GM12878 (cell line): ENCODE data around the gene PLSCR1. TPM values are rescaled to one million over a fixed set of nuclear protein-coding genes. Genes with fewer than 3 reads are reported as not detected.

ENCODE experiments used
- ATAC-seq: fragments of 200-7000 bp; cut with Tn5 transposase; 3 replicates; pipeline ENCODE4 v1.9.1; 2020; ENCODE audit warnings: mild to moderate bottlenecking, moderate library complexity
- BruUV-seq: library from RNA; stranded (reverse); fragments of 400-500 nt; replicated peaks from 2 replicates; lab custom pipeline; 2021; lab: Mats Ljungman, UMichigan
- CTCF ChIA-PET: fragments of 300-600 bp; sonication (Branson Sonifier 250); formaldehyde crosslinking; extraction: SDS; loops from one replicate; lab custom pipeline; 2021; ENCODE audit warnings: inconsistent platforms; lab: Yijun Ruan, JAX
- POLR2A ChIA-PET: fragments of 350-600 bp; formaldehyde crosslinking; extraction: SDS; loops from one replicate; lab custom pipeline; 2021; ENCODE audit warnings: inconsistent platforms; lab: Charles Lee
- RAD21 ChIA-PET: fragments of 300-600 bp; sonication (Branson Sonifier 250); formaldehyde crosslinking; loops from one replicate; lab custom pipeline; 2023; ENCODE audit warnings: antibody characterized with exemption; ENCODE audit not compliant: unreplicated experiment; lab: Charles Lee
- SMC1A ChIA-PET: fragments of 300-600 bp; sonication (Branson Sonifier 250); formaldehyde crosslinking; loops from one replicate; lab custom pipeline; 2023; ENCODE audit not compliant: unreplicated experiment, uncharacterized antibody; lab: Charles Lee
- DNase-seq: peaks from one replicate; pipeline ENCODE4 v3.0.0-alpha.2; 2011; ENCODE audit warnings: low read depth, low spot score
- FAIRE-seq: peaks from 3 replicates; lab custom pipeline; 2011; peaks lifted over from hg19 to GRCh38; lab: Jason Lieb, UNC
- H2AFZ ChIP-seq: 2 replicates; pipeline ENCODE4 v1.6.0; 2011; ENCODE audit warnings: low read depth, low read length, control low read depth; ENCODE audit not compliant: control insufficient read depth
- H3K27ac ChIP-seq: 2 replicates; pipeline ENCODE4 v1.5.1; 2011; ENCODE audit warnings: control low read depth; ENCODE audit not compliant: control insufficient read depth, insufficient read depth
- H3K27me3 ChIP-seq, 2 experiments: replicated peaks in 1 of 2; 2 replicates each; pipeline versions ENCODE4 v1.6.0 to v1.6.1; 2011; ENCODE audit warnings: low read length in 1 of 2; ENCODE audit not compliant: control insufficient read depth in 2 of 2, insufficient read depth in 2 of 2
- H3K36me3 ChIP-seq, 2 experiments: 2 replicates each; pipeline ENCODE4 v1.5.1; 2011; ENCODE audit warnings: low read length in 1 of 2; ENCODE audit not compliant: control insufficient read depth in 2 of 2, insufficient read depth in 2 of 2
- H3K4me1 ChIP-seq: 2 replicates; pipeline ENCODE4 v1.6.1; 2011; ENCODE audit warnings: mild to moderate bottlenecking, low read length, moderate library complexity, mixed read lengths; ENCODE audit not compliant: control insufficient read depth, insufficient read depth
- H3K4me2 ChIP-seq: 2 replicates; pipeline ENCODE4 v1.6.0; 2011; ENCODE audit warnings: control low read depth; ENCODE audit not compliant: control insufficient read depth, insufficient read depth
- H3K4me3 ChIP-seq: fragments of 200-600 bp; sonication (generic); 2 replicates; pipeline ENCODE4 v1.5.1; 2016
- H3K79me2 ChIP-seq: 2 replicates; pipeline ENCODE4 v1.6.0; 2011; ENCODE audit warnings: low read length; ENCODE audit not compliant: control insufficient read depth, insufficient read depth
- H3K9ac ChIP-seq: 2 replicates; pipeline ENCODE4 v1.8.0; 2011; ENCODE audit warnings: low read length, control low read depth, mixed read lengths; ENCODE audit not compliant: control insufficient read depth, insufficient read depth
- H3K9me3 ChIP-seq: replicated peaks from 3 replicates; pipeline ENCODE4 v1.5.1; 2011; ENCODE audit warnings: mild to moderate bottlenecking, low read length; ENCODE audit not compliant: control insufficient read depth, insufficient read depth
- H4K20me1 ChIP-seq: 2 replicates; pipeline ENCODE4 v1.6.0; 2011; ENCODE audit not compliant: control insufficient read depth, insufficient read depth
- BCL11A ChIP-seq: IDR thresholded peaks from 2 replicates; pipeline ENCODE4 v1.6.1; 2011; ENCODE audit warnings: low read depth, low read length
- HDAC6 ChIP-seq: fragments of 200-600 bp; sonication (generic); IDR thresholded peaks from one replicate; pipeline ENCODE4 v1.8.0; 2017; ENCODE audit warnings: antibody characterized with exemption; ENCODE audit not compliant: unreplicated experiment
- NR2C2 ChIP-seq: IDR thresholded peaks from 2 replicates; pipeline ENCODE4 v1.6.1; 2011; ENCODE audit warnings: borderline replicate concordance, low read depth; ENCODE audit not compliant: control insufficient read depth, insufficient read length
- RELB ChIP-seq: fragments of 450-650 bp; IDR thresholded peaks from 2 replicates; pipeline ENCODE4 v1.6.1; 2017; ENCODE audit warnings: low read depth, mild to moderate bottlenecking, moderate library complexity
- TARDBP ChIP-seq: IDR thresholded peaks from 2 replicates; pipeline ENCODE4 v1.6.1; 2016; ENCODE audit warnings: borderline replicate concordance
- YY1 ChIP-seq: IDR thresholded peaks from 2 replicates; pipeline ENCODE4 v1.6.1; 2011; ENCODE audit warnings: low read depth, mild to moderate bottlenecking, low read length
- ZBTB40 ChIP-seq: fragments of 450-650 bp; IDR thresholded peaks from 2 replicates; pipeline ENCODE4 v1.6.1; 2016; ENCODE audit warnings: mild to moderate bottlenecking, moderate library complexity, borderline replicate concordance
- WGBS: methylation state at CpG from one replicate; pipeline ENCODE4 v1.1.6; 2016; ENCODE audit warnings: low lambda C conversion rate; ENCODE audit not compliant: insufficient replicate concordance, insufficient coverage; ENCODE audit errors: missing lambda C conversion rate; 5-methylcytosine and 5-hydroxymethylcytosine counted together
- in situ Hi-C: fragments of 300-500 bp; cut with MboI; formaldehyde crosslinking; loops from 9 replicates; pipeline ENCODE4 v1.14.3; 2018; ENCODE audit warnings: mixed read lengths
- intact Hi-C: fragments of 100-400 bp; cut with micrococcal nuclease; formaldehyde crosslinking; loops from one replicate; pipeline ENCODE4 v1.14.2; 2022; ENCODE audit not compliant: unreplicated experiment
- polyA plus RNA-seq, 11 experiments: library from polyadenylated mRNA; depleted of rRNA in 4 of 11; unstranded in 6 of 11; stranded (reverse) in 5 of 11; fragments of >200 nt; fragmentation: Nextera tagmentation in 4 of 11; fragmentation: Illumina TruSeq in 1 of 11; extraction: Ambion mirVana in 4 of 11; extraction: Trizol in 1 of 11; gene quantifications; 1 replicate in 1 of 11; 2 replicates in 10 of 11; pipeline versions ENCODE4 v1.2.1 to v1.2.3, GENCODE V29; 2011 to 2016; ENCODE audit warnings: inconsistent platforms in 2 of 11, missing spikeins in 2 of 11, low read depth in 1 of 11
- total RNA-seq, 4 experiments: library from RNA; depleted of rRNA in 3 of 4; stranded (reverse); fragments of >200 nt in 3 of 4; fragmentation: Illumina TruSeq in 1 of 4; extraction: Trizol in 1 of 4; gene quantifications; 2 replicates each; pipeline versions ENCODE4 v1.2.1 to v1.2.3, GENCODE V29; 2013 to 2021
- TF ChIP-seq, protein P1 (sequence below): IDR thresholded peaks from 2 replicates; pipeline ENCODE4 v1.6.1; 2011; ENCODE audit warnings: borderline replicate concordance, low read depth, mild to moderate bottlenecking, moderate library complexity, mixed read lengths, low read length; ENCODE audit not compliant: insufficient read depth; ENCODE audit errors: extremely low read length

PLSCR1 gene
- total and polyA plus RNA-seq, 10 of the 15 experiments (the other 5 are each of a cell fraction or from before 2014, with no cell fraction given), result 35.4 to 77.8 (median 41.1) TPM

DNA sequence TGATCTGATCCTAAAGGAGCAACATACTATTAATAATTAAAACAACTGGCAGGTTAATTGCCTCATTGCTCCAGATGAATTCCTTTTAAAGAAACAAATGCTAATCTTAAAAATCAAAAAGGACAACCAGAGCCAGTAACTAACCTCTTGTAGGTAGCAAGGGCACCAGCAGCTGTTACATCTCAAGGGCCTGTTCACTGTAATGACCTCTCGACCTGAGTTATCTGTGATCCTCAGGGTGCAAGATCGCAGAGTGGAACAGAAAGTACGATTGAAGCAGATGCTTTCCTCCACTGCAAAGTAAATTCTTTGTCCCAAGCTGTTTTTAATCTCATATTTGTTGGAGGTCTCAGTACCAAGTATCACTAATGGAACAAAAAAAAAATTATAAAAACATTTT is 49.4 kb upstream of the PLSCR1 start:
- Histone ChIP-seq H3K27me3 (no peaks in the 10 kb centered on the region; a peak in 1 of 4 replicates), H3K4me1 (no peaks in the 10 kb centered on the region), H3K9me3 (no peaks in the 10 kb centered on the region), H3K27ac (no peak overlapping the region), H3K79me2 (no peaks in the 10 kb centered on the region), H3K4me3 (no peak overlapping the region), H3K4me2 (no peak overlapping the region), H4K20me1 (no peaks in the 10 kb centered on the region), H3K9ac (no peak overlapping the region), H2AFZ (no peak overlapping the region), H3K36me3 (no peaks in the 10 kb centered on the region)
- RAD21 ChIA-PET, result interaction anchor here (1.6 to 2.2 kb wide), 3 partner anchors 267 to 528 kb away, joined by 4 to 11 read pairs (median 6); no protein-coding TSS in a partner anchor
- intact Hi-C loops (loop anchor here (2.0 kb wide), 1 partner anchor 47 kb away; no protein-coding TSS in a partner anchor), in situ Hi-C loops (loop anchor here (25.0 kb wide), 1 partner anchor 531 kb away; no protein-coding TSS in a partner anchor)
- TF ChIP-seq ZBTB40 (no peak), BCL11A (no peak), NR2C2 (no peak), HDAC6 (no peak), RELB (no peak), TARDBP (no peak), YY1 (no peak)
- TF ChIP-seq, protein P1, sequence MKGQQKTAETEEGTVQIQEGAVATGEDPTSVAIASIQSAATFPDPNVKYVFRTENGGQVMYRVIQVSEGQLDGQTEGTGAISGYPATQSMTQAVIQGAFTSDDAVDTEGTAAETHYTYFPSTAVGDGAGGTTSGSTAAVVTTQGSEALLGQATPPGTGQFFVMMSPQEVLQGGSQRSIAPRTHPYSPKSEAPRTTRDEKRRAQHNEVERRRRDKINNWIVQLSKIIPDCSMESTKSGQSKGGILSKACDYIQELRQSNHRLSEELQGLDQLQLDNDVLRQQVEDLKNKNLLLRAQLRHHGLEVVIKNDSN, result no peak
- BruUV-seq, result no TSS peak
- ATAC-seq, result no peak
- POLR2A ChIA-PET, result no interaction called here
- SMC1A ChIA-PET, result interaction anchor here (1.0 to 2.6 kb wide), 4 partner anchors 9 to 404 kb away, joined by 3 to 5 read pairs (median 4); no protein-coding TSS in a partner anchor
- no peak for DNase-seq
- CTCF ChIA-PET, result interaction anchor here (1.1 to 4.0 kb wide), 13 partner anchors 9 to 817 kb away, joined by 3 to 30 read pairs (median 5); no protein-coding TSS in a partner anchor
- FAIRE-seq, result no peak
- WGBS, result 10% methylated on average over 3 of the region's 3 CpGs
